Activated naive CD8-positive, alpha-beta T cell treated with anti-CD3 and anti-CD28 coated beads, Interleukin-2, amount 50 U/mL, for 24 hours (primary cell): ENCODE results near the gene ZNF322.
A peak's percentile ranks its signal among the peaks of the same experiment; 100 is the strongest.

Experiments
- ATAC-seq: fragments of 150-1000 bp; cut with Tn5 transposase; one replicate; pipeline ENCODE4 v1.10.0; 2021
- DNase-seq: peaks from one replicate; pipeline ENCODE4 v3.0.0; 2021
- H3K27ac Mint-ChIP-seq: one replicate; pipeline ENCODE4 v1.8.0; 2021; ENCODE audit warnings: mild to moderate bottlenecking, mixed read lengths
- H3K27me3 Mint-ChIP-seq: one replicate; pipeline ENCODE4 v1.8.0; 2021; ENCODE audit warnings: mixed read lengths
- H3K36me3 Mint-ChIP-seq: one replicate; pipeline ENCODE4 v1.8.0; 2021; ENCODE audit warnings: low read depth, mixed read lengths
- H3K4me1 Mint-ChIP-seq: one replicate; pipeline ENCODE4 v1.8.0; 2021; ENCODE audit warnings: mixed read lengths
- H3K4me3 Mint-ChIP-seq: one replicate; pipeline ENCODE4 v1.8.0; 2021; ENCODE audit warnings: mild to moderate bottlenecking, moderate library complexity, mixed read lengths
- H3K9me3 Mint-ChIP-seq: one replicate; pipeline ENCODE4 v1.8.0; 2021; ENCODE audit warnings: mixed read lengths

Gene ZNF322

DNA sequence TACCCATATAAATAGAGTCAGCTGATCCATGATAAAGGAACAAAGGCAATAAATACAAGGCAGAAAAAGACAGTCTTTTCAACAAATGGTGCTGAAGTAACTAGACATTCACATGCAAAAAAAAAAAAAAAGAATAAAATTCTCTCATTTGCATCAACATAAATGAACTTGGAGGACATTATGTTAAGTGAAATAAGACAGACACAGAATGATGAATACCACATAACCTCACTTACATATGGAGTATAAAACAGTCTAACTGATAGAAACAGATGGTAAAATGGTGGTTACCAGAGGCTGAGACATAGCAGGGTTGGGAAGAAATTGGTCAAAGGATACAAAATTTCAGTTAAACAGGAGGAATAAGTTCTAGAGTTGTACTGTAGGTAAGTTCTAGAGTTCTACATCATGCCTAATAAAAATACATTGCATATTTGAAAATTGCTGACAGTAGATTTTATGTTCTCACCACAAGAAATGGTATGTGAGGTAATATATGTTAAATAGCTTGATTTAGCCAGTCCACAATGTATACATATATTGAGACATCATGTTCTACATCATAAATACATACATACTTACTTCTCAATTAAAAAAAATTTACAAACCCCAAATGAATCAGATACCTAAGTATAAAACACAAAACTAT lies 8.3 kb downstream of the ZNF322 start:
- H3K9me3 Mint-ChIP-seq, result peaks cover 38% of the 10 kb centered on the region
- no peak overlapping the region for H3K27ac Mint-ChIP-seq
- ATAC-seq, result no peak
- no peak for DNase-seq
- peaks cover 68% of the 10 kb centered on the region for H3K36me3 Mint-ChIP-seq
- H3K27me3 Mint-ChIP-seq, result no peaks in the 10 kb centered on the region
- H3K4me3 Mint-ChIP-seq, result no peak overlapping the region
- no peaks in the 10 kb centered on the region for H3K4me1 Mint-ChIP-seq

DNA sequence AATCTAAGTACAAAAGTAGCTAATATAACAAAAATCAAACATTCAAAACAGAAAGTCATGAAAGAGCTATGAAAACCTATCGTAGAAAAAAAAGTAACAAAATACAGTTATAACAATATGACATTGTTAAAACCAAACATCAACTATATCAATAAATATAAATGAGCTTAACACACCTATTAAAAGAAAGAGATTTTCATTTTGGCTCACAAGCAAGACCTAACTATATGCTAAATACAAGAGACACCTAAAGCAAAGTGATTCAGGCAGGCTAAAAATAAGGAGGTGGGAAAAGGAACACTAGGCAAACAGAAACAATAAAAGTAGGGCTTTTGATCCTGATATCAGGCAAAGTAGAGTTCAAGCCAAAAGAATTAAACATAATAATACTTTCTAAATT lies 13.5 kb downstream of the ZNF322 start:
- ATAC-seq (no peak), DNase-seq (no peak)
- no peaks in the 10 kb centered on the region for H3K27me3 Mint-ChIP-seq
- peaks cover 73% of the 10 kb centered on the region for H3K9me3 Mint-ChIP-seq
- no peak overlapping the region for H3K4me3 Mint-ChIP-seq
- H3K4me1 Mint-ChIP-seq, result no peaks in the 10 kb centered on the region
- H3K36me3 Mint-ChIP-seq, result peaks cover 74% of the 10 kb centered on the region
- no peak overlapping the region for H3K27ac Mint-ChIP-seq

DNA sequence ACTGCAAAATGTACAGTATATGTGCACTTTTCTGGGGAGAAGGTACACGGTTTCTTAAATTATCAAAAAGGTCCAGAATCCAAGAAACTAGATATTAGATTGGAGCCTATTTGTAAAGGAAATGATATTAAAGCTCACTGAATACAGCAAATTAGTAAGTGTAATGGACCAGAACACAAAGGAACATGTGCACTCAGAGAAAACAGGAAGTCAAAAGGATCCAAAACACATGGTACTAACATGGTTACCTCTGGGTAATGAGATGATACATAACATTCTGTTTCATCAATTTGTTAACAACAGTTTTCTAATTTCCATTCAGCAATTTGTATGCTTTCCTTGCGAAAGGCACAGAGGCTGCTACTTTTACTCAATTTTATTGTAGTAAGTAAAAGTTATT lies 18.7 kb downstream of the ZNF322 start:
- Mint-ChIP-seq H3K27me3 (no peaks in the 10 kb centered on the region), H3K27ac (no peak overlapping the region), H3K9me3 (peaks cover 62% of the 10 kb centered on the region), H3K36me3 (peaks cover 70% of the 10 kb centered on the region), H3K4me1 (no peaks in the 10 kb centered on the region), H3K4me3 (no peak overlapping the region)
- ATAC-seq (no peak), DNase-seq (no peak)

DNA sequence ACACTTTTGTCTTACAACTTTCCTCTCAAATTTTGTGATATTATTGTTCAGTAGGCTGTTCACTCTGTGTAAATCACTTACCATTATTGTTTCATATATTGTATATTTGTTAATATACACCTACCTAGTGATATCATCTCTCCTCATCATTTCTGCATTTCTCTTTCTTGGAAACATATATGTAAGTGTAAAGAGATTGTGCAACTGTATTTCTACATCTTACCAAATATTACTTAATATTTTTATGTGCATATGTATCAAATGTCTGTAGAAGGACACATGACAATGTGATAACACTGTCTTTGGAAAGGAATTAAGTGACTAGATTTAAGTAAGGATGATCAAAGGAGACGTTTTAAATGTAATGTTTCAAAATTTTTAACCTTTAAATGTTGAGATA lies 30.2 kb downstream of the ZNF322 start:
- no peak overlapping the region for H3K4me3 Mint-ChIP-seq
- no peak overlapping the region for H3K27ac Mint-ChIP-seq
- H3K9me3 Mint-ChIP-seq, result peaks cover 35% of the 10 kb centered on the region
- H3K36me3 Mint-ChIP-seq, result peaks cover 8% of the 10 kb centered on the region
- peaks cover 12% of the 10 kb centered on the region for H3K4me1 Mint-ChIP-seq
- ATAC-seq (no peak), DNase-seq (no peak)
- H3K27me3 Mint-ChIP-seq, result no peaks in the 10 kb centered on the region

DNA sequence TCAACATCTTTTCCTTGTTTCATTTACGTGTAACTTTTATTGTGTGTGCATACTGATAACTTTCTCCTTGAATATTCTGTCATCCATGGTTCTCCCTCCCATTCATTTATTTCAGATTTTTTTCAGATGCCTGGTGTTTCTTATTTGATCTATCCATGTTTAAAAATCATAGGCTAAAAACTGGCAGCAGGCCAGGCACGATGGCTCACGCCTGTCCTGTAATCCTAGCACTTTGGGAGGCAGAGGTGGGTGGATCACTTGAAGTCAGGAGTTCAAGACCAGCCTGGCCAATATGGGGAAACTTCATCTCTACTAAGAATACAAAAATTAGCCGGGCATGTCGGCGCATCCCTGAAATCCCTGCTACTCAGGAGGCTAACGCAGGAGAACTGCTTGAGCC lies 31.7 kb downstream of the ZNF322 start:
- Mint-ChIP-seq H3K9me3 (peaks cover 27% of the 10 kb centered on the region), H3K36me3 (no peaks in the 10 kb centered on the region), H3K27me3 (no peaks in the 10 kb centered on the region), H3K4me3 (no peak overlapping the region), H3K27ac (no peak overlapping the region), H3K4me1 (peaks cover 12% of the 10 kb centered on the region)
- DNase-seq (no peak), ATAC-seq (no peak)

DNA sequence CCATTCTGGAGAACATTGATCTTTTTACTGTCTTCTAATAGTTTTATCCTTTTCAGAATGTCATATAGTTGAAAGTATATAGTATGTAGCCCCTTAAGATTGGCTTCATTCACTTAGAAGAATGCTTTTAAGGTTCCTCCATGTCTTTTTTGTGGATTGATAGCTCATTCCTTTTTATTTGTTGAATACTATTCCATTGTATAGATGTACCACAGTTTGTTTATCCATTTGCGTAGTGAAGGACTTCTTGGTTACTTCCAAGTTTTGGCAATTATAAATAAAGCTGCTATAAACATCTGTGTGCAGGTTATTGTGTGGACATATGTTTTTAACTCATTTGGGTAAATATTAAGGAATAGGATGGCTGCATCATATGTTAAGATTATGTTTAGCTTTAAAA lies 35.0 kb downstream of the ZNF322 start:
- DNase-seq, result no peak
- Mint-ChIP-seq H3K27me3 (peaks cover 7% of the 10 kb centered on the region), H3K4me1 (peaks cover 12% of the 10 kb centered on the region), H3K4me3 (no peak overlapping the region), H3K36me3 (no peaks in the 10 kb centered on the region), H3K27ac (no peak overlapping the region), H3K9me3 (peaks cover 25% of the 10 kb centered on the region)
- no peak for ATAC-seq

DNA sequence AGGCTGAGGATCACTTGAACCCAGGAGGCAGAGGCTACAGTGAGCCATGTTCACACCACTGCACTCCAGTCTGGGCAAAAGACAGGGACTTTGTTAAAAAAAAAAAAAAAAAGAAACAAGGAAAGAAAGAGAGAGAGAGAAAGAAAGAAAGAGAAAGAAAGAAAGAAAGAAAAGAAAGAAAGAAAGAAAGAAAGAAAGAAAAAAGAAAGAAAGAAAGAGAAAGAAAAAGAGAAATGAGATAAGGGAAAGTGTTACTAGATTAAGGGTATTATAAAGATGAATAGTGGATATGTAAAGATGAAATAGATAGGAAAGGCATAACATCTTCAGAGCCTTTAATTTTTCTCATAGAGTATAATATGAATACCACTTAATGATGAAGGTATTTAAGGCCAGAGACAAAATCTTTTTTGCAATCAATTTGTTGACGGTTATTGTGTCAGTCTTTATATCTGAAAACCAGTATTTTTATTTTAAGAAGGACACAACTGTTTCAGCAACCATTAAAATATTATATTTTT lies 36.1 kb downstream of the ZNF322 start:
- Mint-ChIP-seq H3K27me3 (peaks cover 7% of the 10 kb centered on the region), H3K27ac (no peak overlapping the region), H3K4me3 (no peak overlapping the region), H3K4me1 (peaks cover 2% of the 10 kb centered on the region), H3K36me3 (no peaks in the 10 kb centered on the region), H3K9me3 (peaks cover 18% of the 10 kb centered on the region)
- DNase-seq (no peak), ATAC-seq (no peak)

DNA sequence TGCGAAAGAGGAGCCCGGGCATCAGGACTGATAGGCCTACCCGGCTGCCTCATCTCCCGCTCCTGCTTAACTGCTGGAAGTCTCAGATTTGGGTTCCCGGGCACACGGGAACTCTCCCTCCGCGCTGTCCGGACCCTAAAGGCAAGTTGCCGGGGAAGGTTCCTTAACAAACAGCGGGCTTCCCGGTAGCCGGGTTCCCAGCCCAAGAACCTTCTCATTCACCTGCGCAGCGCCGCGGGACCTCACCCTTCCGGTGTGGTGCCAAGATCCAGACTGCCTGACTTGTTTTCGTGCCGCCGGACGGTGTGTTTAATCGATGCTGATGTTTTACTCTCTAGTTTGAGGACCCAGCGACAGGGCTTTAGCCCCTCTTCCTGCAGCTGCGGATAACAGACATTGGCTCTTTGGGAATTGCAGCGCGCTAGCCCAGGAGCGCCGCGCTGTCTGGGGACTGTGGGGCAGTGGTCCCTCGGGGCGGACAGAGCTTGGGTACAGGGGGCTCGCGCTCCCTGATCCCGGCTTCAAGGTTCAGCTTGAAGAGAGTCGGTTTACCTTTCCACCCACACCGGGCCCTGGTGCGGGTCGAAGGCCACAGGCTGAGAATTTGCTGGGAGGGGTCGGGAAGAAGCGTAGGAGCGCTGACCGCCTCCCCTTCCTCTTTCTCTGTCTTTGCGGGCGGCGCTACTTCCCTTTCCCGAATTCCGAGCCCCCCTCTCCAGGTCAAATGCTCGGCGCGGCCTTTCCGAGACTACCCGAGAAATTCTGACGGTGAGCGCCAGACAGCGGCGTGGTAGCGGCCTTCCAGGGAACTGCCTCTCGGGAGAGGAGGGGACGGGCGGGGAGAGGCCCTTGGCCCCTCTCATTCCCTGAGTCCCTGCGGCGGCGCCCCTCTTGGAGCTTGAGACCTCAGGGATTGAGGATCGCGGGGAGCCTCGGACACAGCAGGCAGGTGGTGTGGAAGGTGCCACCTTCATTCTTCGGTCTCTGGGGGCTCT lies 45.6 kb downstream of the ZNF322 start:
- Mint-ChIP-seq H3K4me1 (peaks cover 5% of the 10 kb centered on the region), H3K27me3 (peaks cover 19% of the 10 kb centered on the region), H3K9me3 (no peaks in the 10 kb centered on the region), H3K4me3 (peak overlapping the region; percentile 63), H3K27ac (no peak overlapping the region), H3K36me3 (peaks cover 2% of the 10 kb centered on the region)
- no peak for ATAC-seq
- no peak for DNase-seq

DNA sequence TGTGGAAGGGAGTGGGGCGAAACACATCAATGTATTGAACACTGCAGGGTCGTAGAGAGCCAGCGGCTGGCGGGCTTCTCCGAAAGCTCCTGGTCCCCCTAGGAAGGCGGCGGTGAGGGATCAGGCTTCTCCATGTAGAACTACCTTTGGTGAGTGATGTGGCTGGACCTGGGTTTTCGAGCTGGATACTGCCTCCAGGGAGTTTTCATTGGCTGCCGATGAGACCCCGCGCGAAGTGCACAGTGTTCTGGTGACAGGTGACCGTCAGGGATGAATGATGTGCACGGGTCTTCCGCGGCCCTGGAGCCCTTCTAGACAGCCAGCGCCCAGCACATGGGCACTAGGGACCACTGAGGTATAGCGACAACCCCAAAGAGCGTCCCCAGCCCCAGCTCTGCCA lies 46.3 kb downstream of the ZNF322 start:
- no peak for ATAC-seq
- H3K4me3 Mint-ChIP-seq, result no peak overlapping the region
- H3K27ac Mint-ChIP-seq, result no peak overlapping the region
- H3K9me3 Mint-ChIP-seq, result no peaks in the 10 kb centered on the region
- peaks cover 2% of the 10 kb centered on the region for H3K36me3 Mint-ChIP-seq
- H3K27me3 Mint-ChIP-seq, result peaks cover 19% of the 10 kb centered on the region
- H3K4me1 Mint-ChIP-seq, result peaks cover 5% of the 10 kb centered on the region
- DNase-seq, result no peak

DNA sequence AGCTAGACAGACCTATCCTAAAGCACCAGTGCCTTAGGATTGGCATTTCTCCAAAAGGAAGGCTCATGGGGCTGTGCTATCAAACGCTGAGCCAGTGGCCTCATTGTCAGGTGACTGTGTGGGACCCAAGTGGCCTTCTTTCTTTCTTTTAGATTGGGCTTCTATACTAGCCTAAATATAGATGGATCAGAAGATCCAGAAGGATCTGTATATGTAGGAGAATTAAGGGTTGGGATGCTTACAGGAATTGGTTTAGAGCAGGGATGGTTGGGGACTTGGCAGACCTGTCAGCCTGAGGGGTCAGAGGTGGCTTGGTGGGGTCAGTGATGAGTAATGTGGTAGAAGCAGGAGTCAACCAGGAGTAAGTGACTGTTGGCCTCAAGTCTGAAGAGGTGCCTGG lies 47.9 kb downstream of the ZNF322 start:
- no peak for DNase-seq
- Mint-ChIP-seq H3K4me3 (no peak overlapping the region), H3K36me3 (peaks cover 2% of the 10 kb centered on the region), H3K27ac (no peak overlapping the region), H3K27me3 (peaks cover 19% of the 10 kb centered on the region), H3K4me1 (peaks cover 12% of the 10 kb centered on the region), H3K9me3 (no peaks in the 10 kb centered on the region)
- ATAC-seq, result no peak

DNA sequence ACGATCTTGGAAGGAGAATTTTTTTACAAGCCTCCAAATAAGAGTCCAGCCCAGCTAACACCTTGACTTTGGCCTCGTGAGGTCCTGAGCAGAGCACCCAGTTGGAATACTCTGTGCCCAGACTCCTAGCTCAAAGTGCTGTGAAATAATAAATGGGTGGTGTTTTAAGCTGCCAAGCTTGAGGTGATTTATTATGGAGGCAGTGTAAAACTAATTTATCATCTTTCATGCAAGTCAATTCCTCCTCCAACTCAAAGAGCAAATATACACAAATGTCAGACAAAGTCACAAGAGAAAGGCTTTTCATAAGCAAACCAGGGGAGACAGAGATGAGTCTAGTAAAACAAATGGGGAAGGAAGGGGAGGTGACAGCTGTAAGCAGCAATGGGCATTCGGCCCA lies 50.1 kb downstream of the ZNF322 start:
- H3K4me3 Mint-ChIP-seq, result no peak overlapping the region
- H3K27ac Mint-ChIP-seq, result no peak overlapping the region
- H3K9me3 Mint-ChIP-seq, result no peaks in the 10 kb centered on the region
- H3K36me3 Mint-ChIP-seq, result no peaks in the 10 kb centered on the region
- H3K4me1 Mint-ChIP-seq, result peaks cover 22% of the 10 kb centered on the region
- DNase-seq (no peak), ATAC-seq (no peak)
- peaks cover 12% of the 10 kb centered on the region for H3K27me3 Mint-ChIP-seq

DNA sequence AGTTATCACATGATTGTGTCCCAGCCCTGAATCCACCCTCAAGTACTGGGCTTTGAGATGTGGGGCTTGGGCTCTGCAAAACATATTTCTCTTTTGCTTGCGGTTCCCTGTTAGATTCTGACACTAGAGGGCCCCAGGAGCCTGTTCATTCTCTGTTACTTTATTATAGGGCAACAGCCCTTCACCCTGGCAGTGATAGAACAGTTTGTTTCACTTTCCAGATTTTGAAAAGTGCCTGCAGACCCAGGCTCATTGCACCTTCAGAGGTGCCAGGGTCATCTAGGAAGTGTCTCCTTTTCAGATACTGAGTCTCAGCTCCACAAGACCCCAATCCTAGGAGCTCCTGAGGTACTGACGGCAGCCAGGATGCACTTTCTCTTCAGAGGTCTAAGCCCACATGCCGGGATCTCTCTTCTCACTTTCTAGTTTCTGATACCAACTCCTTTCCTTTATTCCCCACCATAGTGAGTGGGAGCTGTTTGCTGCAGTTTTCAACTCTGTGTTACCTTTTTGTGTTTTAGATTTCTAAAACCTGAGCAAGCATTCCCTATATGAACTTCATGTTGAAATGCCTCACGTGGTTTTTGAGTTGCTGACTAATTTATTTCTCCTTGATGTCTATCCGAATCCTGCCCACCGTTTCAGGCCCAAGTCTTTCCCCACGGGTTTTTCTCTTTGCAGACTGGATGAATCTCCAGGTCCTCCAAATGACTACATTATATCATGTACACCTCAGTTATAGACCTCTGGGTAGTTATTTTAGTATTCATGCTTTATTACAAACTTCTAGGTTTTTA lies 51.9 kb downstream of the ZNF322 start:
- Mint-ChIP-seq H3K4me3 (peak overlapping the region; percentile 36), H3K36me3 (no peaks in the 10 kb centered on the region), H3K27me3 (no peaks in the 10 kb centered on the region), H3K27ac (no peak overlapping the region), H3K4me1 (peaks cover 35% of the 10 kb centered on the region), H3K9me3 (no peaks in the 10 kb centered on the region)
- ATAC-seq (peak; percentile 88), DNase-seq (peak; percentile 48)

DNA sequence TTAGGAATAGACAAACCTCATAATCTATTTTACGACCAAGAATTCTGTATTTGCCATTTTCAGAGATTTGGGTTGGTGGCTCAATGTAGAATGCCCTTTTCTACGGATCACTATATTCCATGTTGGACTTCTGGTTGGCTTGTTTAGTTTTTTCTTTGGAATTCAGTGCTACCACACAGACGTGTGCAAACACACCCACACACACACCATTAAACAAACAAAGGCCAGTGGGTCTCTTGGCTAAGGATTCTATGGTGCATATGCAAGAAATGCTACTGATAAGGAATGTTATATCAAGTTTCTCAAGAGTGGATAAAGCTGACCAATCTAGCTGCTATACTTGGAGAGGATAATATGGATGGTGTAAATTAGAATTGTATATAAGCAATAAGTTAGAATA lies 54.7 kb downstream of the ZNF322 start:
- no peak for ATAC-seq
- Mint-ChIP-seq H3K27ac (peak overlapping the region; percentile 87), H3K27me3 (no peaks in the 10 kb centered on the region), H3K4me3 (no peak overlapping the region), H3K9me3 (no peaks in the 10 kb centered on the region), H3K4me1 (peaks cover 61% of the 10 kb centered on the region), H3K36me3 (peaks cover 5% of the 10 kb centered on the region)
- DNase-seq, result no peak

DNA sequence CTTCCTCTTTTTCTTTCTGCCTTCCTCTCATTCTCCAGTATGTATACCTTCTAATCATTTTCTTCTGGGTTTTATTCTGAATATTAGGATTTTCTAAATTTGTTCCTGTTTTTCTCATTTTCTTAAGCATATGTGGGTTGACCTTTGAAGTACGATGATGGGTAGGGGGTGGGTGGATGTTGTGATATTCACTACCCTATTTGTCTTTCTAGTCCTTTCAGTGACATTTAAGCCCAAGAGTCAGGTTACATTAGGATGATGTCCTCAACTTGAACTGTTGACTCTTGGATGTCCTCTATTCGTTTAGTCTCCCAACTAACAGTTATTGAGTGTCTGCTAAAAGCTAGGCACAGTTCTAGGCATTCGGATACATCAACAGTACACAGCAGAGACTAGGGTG lies 55.5 kb downstream of the ZNF322 start:
- peaks cover 68% of the 10 kb centered on the region for H3K4me1 Mint-ChIP-seq
- H3K27ac Mint-ChIP-seq, result peak overlapping the region; percentile 87
- DNase-seq, result no peak
- peaks cover 12% of the 10 kb centered on the region for H3K36me3 Mint-ChIP-seq
- no peaks in the 10 kb centered on the region for H3K9me3 Mint-ChIP-seq
- H3K4me3 Mint-ChIP-seq, result peak overlapping the region; percentile 52
- peak; percentile 60 for ATAC-seq
- no peaks in the 10 kb centered on the region for H3K27me3 Mint-ChIP-seq
